Lower leg skin (tissue), 3 donors: ENCODE data around the gene PRDX6.

Experiments
- CTCF ChIP-seq, 3 donors: fragments of 450-650 bp; IDR thresholded peaks; one replicate each; pipeline ENCODE4 v1.5.1; 2016; ENCODE audit warnings: antibody characterized with exemption in 3 of 3, mild to moderate bottlenecking in 3 of 3, moderate library complexity in 2 of 3
- POLR2A ChIP-seq, 2 donors: fragments of 450-650 bp; IDR thresholded peaks; one replicate each; pipeline ENCODE4 v1.6.1; 2016 to 2017; ENCODE audit warnings: antibody characterized with exemption in 2 of 2, mild to moderate bottlenecking in 1 of 2, moderate library complexity in 1 of 2

- no peak for TF ChIP-seq CTCF (IDR thresholded peaks at IDR 0.05)
- TF ChIP-seq POLR2A (IDR thresholded peaks at IDR 0.05), result no peak
Observed at GRCh38 chr1:173525926-173526325, 48.8 kb downstream of the PRDX6 start.
